ENCODE data around the gene COX7A2. TPM values are rescaled to one million over a fixed set of nuclear protein-coding genes. Genes with fewer than 3 reads are reported as not detected.

Gene COX7A2
- total and polyA plus RNA-seq, 2 of the 4 experiments (the other 2 are of a cell fraction) = 174 to 776 TPM

DNA sequence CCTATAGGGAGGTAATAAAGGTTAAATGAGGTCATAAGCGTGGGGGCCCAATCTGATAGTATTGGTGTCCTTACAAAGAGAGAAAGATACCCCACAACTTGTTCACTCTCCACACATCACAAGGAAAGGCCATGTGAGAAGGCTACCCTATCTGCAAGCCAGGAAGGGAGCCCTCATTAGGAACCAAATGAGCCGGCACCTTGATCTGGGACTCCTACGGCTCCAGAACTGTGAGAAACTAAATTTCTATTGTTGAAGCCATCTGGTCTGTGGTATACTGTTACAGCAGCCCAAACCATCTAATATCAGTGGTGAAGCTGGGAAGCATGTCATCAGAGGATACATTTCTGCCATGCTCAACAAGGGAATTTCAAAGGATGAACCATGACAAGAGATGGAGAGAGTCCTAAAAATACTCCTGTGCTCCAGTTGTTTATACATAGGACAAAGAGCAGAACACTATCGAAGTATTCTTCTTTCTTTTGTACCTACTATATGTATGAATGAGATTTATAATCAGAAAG is 10.4 kb downstream of the COX7A2 start:
- H4K20me1 ChIP-seq (ENCODE audit: insufficient read depth, low read length) = no peaks in the 10 kb centered on the region
- H4K5ac ChIP-seq (ENCODE audit: low read depth, low read length) = no peak overlapping the region
- CTCF ChIA-PET = interaction anchor here (0.6 kb wide), 1 partner anchor 263 kb away, joined by 9 read pairs; no protein-coding TSS in a partner anchor
- H2BK15ac ChIP-seq (ENCODE audit: low read depth, low read length) = no peak overlapping the region
- in situ Hi-C loops (cut with MboI; ENCODE audit: low sequenced_read_pairs) (no loop called here), intact Hi-C loops (cut with micrococcal nuclease) (no loop called here), dilution Hi-C loops (cut with HindIII; ENCODE audit: low sequenced_read_pairs, unreplicated experiment) (no loop called here)
- DNase-seq = no peak
- no peak overlapping the region for H2BK5ac ChIP-seq (ENCODE audit: low read depth, low read length, poor library complexity, severe bottlenecking)
- H3K9me3 ChIP-seq (ENCODE audit: control insufficient read depth, insufficient read depth, low read length) = no peaks in the 10 kb centered on the region
- H3K56ac ChIP-seq (ENCODE audit: extremely low read depth, insufficient read depth, low read length) = no peak overlapping the region
- no peak for ATAC-seq (ENCODE audit: low read depth)
- H4K91ac ChIP-seq (ENCODE audit: insufficient read depth, low read depth, low read length) = no peak overlapping the region
- H3K4me3 ChIP-seq (ENCODE audit: insufficient read depth, low read depth, low read length) = no peak overlapping the region
- H3K36me3 ChIP-seq (ENCODE audit: control insufficient read depth, insufficient read depth, low read length) = peaks cover 5% of the 10 kb centered on the region
- no peak overlapping the region for H3K4ac ChIP-seq (ENCODE audit: low read depth, low read length)
- H3K9ac ChIP-seq (ENCODE audit: low read depth, low read length) = no peak overlapping the region
- no peaks in the 10 kb centered on the region for H3K4me1 ChIP-seq (ENCODE audit: control insufficient read depth, insufficient read depth, low read length)
- no peak overlapping the region for H2AK5ac ChIP-seq (ENCODE audit: low read depth, low read length)
- H2BK20ac ChIP-seq (ENCODE audit: low read depth, low read length) = no peak overlapping the region
- no peak for TF ChIP-seq BHLHE40 (IDR thresholded peaks at IDR 0.05; ENCODE audit: low read depth, low read length)
- H3K4me2 ChIP-seq (ENCODE audit: low read depth, low read length) = no peak overlapping the region
- no peak overlapping the region for H3K14ac ChIP-seq (replicated peaks; ENCODE audit: low read depth, low read length)
- H2AFZ ChIP-seq (replicated peaks; ENCODE audit: low read length, poor library complexity) = no peak overlapping the region
- H3K9me1 ChIP-seq (ENCODE audit: insufficient read depth, low read length) = no peaks in the 10 kb centered on the region
- no peak overlapping the region for H3K18ac ChIP-seq (ENCODE audit: low read depth, low read length)
- H3K27ac ChIP-seq (ENCODE audit: insufficient read depth, low read length) = no peak overlapping the region
- H2AK9ac ChIP-seq (replicated peaks; ENCODE audit: low read depth, low read length, poor library complexity) = no peak overlapping the region
- POLR2A ChIA-PET (ENCODE audit: unreplicated experiment) = no interaction called here
- no peak overlapping the region for H3K23ac ChIP-seq (ENCODE audit: low read depth, low read length)
- no peak overlapping the region for H2BK120ac ChIP-seq (ENCODE audit: low read depth, low read length)
- H4K8ac ChIP-seq (ENCODE audit: low read depth in 2 of 2, low read length in 2 of 2) = no peak overlapping the region
- H3K27me3 ChIP-seq (ENCODE audit: control insufficient read depth, insufficient read depth, low read length) = no peaks in the 10 kb centered on the region
- H3K79me1 ChIP-seq (ENCODE audit: low read depth in 1 of 2, low read length in 2 of 2) = no peaks in the 10 kb centered on the region
- no CpG with 5 or more reads among the region's 4 CpGs for WGBS, 2 experiments (ENCODE audit: extremely low coverage in 2 of 2, insufficient read length in 1 of 2)
- no TSS peak for BruUV-seq (replicated peaks)
